Ovary (tissue), 9 donors: Measurements from ENCODE around the gene CACNA2D1. TPM values are rescaled to one million over a fixed set of nuclear protein-coding genes. Genes with fewer than 3 reads are reported as not detected.

Source experiments
- DNase-seq, 5 donors: peaks; one replicate each; pipeline ENCODE4 v3.0.0-alpha.2; 2019 to 2020
- H3K27ac ChIP-seq, 2 donors: fragments of 200-600 bp; one replicate each; pipeline versions ENCODE4 v1.5.1 to v1.8.0; 2019 to 2022
- H3K27me3 ChIP-seq: fragments of 200-600 bp; one replicate; pipeline ENCODE4 v1.8.0; 2022
- H3K36me3 ChIP-seq: fragments of 200-600 bp; sonication (generic); one replicate; pipeline ENCODE4 v1.5.1; 2019
- H3K4me1 ChIP-seq: one replicate; pipeline ENCODE4 v1.8.1; 2013; ENCODE audit warnings: mild to moderate bottlenecking, moderate library complexity; ENCODE audit not compliant: insufficient read depth
- H3K4me3 ChIP-seq: fragments of 200-600 bp; sonication (generic); one replicate; pipeline ENCODE4 v1.5.1; 2017
- H3K9me3 ChIP-seq, 2 donors: fragments of 200-600 bp in 1 of 2; sonication (generic) in 1 of 2; one replicate each; pipeline versions ENCODE4 v1.5.1 to v1.8.1; 2013 to 2019; ENCODE audit warnings: mild to moderate bottlenecking in 1 of 2, moderate library complexity in 1 of 2
- CTCF ChIP-seq, 3 donors: fragments of 450-650 bp in 2 of 3; fragments of 200-600 bp in 1 of 3; IDR thresholded peaks; one replicate each; pipeline versions ENCODE4 v1.5.1 to v1.8.0; 2016 to 2022; ENCODE audit warnings: antibody characterized with exemption in 3 of 3, mild to moderate bottlenecking in 1 of 3
- EP300 ChIP-seq: sonication (generic); formaldehyde crosslinking; IDR thresholded peaks from one replicate; pipeline ENCODE4 v1.6.1; 2017; ENCODE audit warnings: antibody characterized with exemption
- POLR2A ChIP-seq: fragments of 450-650 bp; IDR thresholded peaks from one replicate; pipeline ENCODE4 v1.6.1; 2017; ENCODE audit warnings: antibody characterized with exemption, mild to moderate bottlenecking, moderate library complexity
- WGBS, 3 donors: extraction: QIAGEN DNeasy Blood & Tissue Kit in 1 of 3; methylation state at CpG; one replicate each; pipeline versions ENCODE4 v1.1.5 to v1.1.7; 2013 to 2017; 5-methylcytosine and 5-hydroxymethylcytosine counted together
- intact Hi-C, 4 donors: fragments of 100-400 bp; cut with DNase I; formaldehyde crosslinking; loops; one replicate each; pipeline versions ENCODE4 v1.11.0 to v1.15.1; 2022 to 2023
- polyA plus RNA-seq, 2 donors: library from polyadenylated mRNA; stranded (reverse); fragments of 200-250 nt in 1 of 2; fragments of 350-450 nt in 1 of 2; fragmentation: Illumina TruSeq in 1 of 2; extraction: RNeasy Lipid Tissue Mini Kit (QIAGEN cat#74804) in 1 of 2; gene quantifications; one replicate each; pipeline ENCODE4 v1.2.3, GENCODE V29; 2013 to 2014
- total RNA-seq, 7 donors: library from RNA; depleted of rRNA in 2 of 7; stranded (reverse); fragments of >200 nt in 2 of 7; fragmentation: NEBNext Ultra II Directional in 3 of 7; extraction: Animal tissue kit (Norgen Biotek cat#: 25700) in 3 of 7; gene quantifications; one replicate each; pipeline versions ENCODE4 v1.1.0 to v1.2.4, GENCODE V29; 2016 to 2023
- donor health status: DM: no; HTN: no; CAD: no; lungs with moderate emphysema.
- donor health status: DM: no; HTN: no; CAD: no.
- donor health status: Bipolar disorder and iron deficiency.
- donor health status: DM: yes; HTN: yes; CAD: no.
- donor health status: DM: no; HTN: no; CAD: no.
- donor health status: DM: yes; HTN: yes; CAD: no.

CACNA2D1 gene
- total and polyA plus RNA-seq, 9 donors, result 6.6 to 34.2 (median 18.8) TPM

- DNase-seq, result no peak
- Histone ChIP-seq H3K9me3 (no peaks in the 10 kb centered on the region), H3K4me3 (no peak overlapping the region), H3K27ac (no peak overlapping the region), H3K36me3 (no peaks in the 10 kb centered on the region), H3K27me3 (no peaks in the 10 kb centered on the region), H3K4me1 (no peaks in the 10 kb centered on the region)
- TF ChIP-seq CTCF (IDR thresholded peaks at IDR 0.05) (no peak), POLR2A (no peak), EP300 (no peak)
- intact Hi-C loops, result no loop called here
- WGBS, 3 donors, result 91 to 93% (median 93%) methylated on average over 2 of the region's 2 CpGs
Measured at GRCh38 chr7:81903115-81903514, 540.5 kb downstream of the CACNA2D1 start.

- Histone ChIP-seq H3K27ac (no peak overlapping the region), H3K4me3 (no peak overlapping the region), H3K9me3 (no peaks in the 10 kb centered on the region), H3K36me3 (no peaks in the 10 kb centered on the region), H3K4me1 (no peaks in the 10 kb centered on the region), H3K27me3 (no peaks in the 10 kb centered on the region)
- WGBS, 3 donors, result 46 to 85% (median 80%) methylated on average over 3 of the region's 3 CpGs
- no peak for DNase-seq
- intact Hi-C loops, result no loop called here
- TF ChIP-seq EP300 (no peak), CTCF (IDR thresholded peaks at IDR 0.05) (no peak), POLR2A (no peak)
Measured at GRCh38 chr7:81902536-81902935, 541.0 kb downstream of the CACNA2D1 start.
